ENCODE results near the gene SEC61G.

The SEC61G gene

DNA sequence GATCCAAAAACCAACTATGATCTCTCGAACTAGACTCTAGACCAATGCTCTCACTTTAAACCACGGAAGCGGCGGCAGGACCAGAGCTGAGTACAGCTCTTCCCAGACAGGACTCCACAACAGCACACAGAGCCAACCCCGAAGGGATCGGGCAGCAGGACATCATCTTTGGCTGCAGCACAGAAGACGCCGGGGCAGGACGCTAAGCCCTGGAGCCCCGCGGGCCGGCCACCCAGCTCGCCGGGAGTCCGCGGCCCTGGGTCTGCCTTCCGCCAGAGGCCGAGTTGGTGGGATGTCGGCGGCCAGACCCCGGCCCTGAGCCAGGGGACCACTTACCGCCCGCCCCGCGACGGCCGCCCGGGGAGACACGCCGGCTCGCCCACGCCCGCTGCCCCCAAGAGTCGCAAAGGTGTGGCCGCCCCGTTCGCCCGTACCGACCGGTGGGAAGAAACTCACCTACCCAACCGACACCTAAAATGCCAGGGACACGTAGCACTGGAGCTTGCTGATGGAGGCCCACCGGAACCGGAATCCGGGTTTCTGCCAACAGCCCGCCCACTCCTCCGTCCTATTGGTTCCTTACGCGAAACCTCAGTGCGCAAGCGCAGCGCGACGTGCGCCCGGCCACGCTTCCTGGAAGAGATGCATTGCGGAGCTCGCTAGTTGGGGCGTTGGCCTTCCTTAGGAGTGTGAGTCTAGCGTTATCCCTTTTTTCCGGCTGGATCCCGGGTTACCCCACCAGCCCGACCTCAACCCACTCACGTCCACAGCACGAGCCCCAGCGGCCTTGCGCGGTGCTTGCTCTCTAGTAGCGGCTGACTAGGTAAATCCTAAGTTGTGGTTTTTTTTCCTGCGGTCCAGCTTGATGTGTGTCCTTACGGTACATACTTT is at the start of gene SEC61G:
Gene SEC61G, minus strand, starts transcription at position 510 of the 891 bp plus-strand sequence. CDS start 1,623 bp downstream, outside the sequence.
- peak; percentile 98 for DNase-seq (ENCODE audit: low read depth)
- peak within 1 kb of the TSS; percentile 91 for H3K4me3 ChIP-seq (ENCODE audit: low read length)
- TF ChIP-seq, protein P1, sequence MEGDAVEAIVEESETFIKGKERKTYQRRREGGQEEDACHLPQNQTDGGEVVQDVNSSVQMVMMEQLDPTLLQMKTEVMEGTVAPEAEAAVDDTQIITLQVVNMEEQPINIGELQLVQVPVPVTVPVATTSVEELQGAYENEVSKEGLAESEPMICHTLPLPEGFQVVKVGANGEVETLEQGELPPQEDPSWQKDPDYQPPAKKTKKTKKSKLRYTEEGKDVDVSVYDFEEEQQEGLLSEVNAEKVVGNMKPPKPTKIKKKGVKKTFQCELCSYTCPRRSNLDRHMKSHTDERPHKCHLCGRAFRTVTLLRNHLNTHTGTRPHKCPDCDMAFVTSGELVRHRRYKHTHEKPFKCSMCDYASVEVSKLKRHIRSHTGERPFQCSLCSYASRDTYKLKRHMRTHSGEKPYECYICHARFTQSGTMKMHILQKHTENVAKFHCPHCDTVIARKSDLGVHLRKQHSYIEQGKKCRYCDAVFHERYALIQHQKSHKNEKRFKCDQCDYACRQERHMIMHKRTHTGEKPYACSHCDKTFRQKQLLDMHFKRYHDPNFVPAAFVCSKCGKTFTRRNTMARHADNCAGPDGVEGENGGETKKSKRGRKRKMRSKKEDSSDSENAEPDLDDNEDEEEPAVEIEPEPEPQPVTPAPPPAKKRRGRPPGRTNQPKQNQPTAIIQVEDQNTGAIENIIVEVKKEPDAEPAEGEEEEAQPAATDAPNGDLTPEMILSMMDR (conservative IDR thresholded peaks at IDR 0.05; ENCODE audit: low read length) = no peak

DNA sequence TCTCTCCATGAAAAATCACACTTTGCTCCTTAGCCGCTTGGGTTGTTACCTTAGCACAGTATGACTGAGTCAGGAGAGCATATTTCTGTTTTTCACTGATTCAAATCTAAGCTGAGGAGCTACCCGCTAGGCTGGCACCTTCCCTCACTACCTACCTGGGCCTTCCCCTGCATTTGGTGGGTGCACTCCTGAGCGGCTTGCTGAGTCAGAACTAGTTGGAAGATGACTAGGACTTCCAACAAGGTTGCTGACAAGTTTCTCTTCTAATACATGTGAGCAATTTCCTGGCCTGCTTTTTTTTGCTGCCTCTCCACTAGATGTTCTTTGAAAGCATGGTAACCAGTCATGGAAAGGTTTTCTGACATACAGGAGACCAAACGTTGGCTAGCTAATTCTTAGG is 43.8 kb upstream of the SEC61G start:
- no peak for DNase-seq (ENCODE audit: low read depth)
- no peak overlapping the region for H3K4me3 ChIP-seq (ENCODE audit: low read length)
- TF ChIP-seq, protein P1 (conservative IDR thresholded peaks at IDR 0.05; ENCODE audit: low read length) = no peak

DNA sequence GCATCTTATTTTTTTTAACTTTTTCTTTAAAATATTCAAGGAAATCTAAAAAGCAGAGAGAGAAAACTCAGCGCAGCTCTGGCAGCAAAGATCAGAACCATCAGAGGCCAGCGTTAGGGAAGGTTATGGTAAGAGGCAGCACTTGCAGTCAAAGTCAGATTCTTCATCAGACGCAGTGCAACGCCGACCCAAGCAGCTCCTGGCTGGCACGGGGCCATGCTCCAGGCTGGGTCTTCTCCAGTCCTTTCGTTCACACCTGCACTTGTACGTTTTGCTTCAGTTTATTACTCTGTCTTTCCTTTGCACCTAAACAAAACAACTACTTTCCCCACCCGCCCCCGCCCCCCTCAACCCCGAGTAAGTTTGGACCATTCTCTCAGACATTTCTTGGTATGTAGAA is 43.1 kb upstream of the SEC61G start:
- DNase-seq (ENCODE audit: low read depth) = no peak
- no peak overlapping the region for H3K4me3 ChIP-seq (ENCODE audit: low read length)
- TF ChIP-seq, protein P1 (conservative IDR thresholded peaks at IDR 0.05; ENCODE audit: low read length) = no peak

DNA sequence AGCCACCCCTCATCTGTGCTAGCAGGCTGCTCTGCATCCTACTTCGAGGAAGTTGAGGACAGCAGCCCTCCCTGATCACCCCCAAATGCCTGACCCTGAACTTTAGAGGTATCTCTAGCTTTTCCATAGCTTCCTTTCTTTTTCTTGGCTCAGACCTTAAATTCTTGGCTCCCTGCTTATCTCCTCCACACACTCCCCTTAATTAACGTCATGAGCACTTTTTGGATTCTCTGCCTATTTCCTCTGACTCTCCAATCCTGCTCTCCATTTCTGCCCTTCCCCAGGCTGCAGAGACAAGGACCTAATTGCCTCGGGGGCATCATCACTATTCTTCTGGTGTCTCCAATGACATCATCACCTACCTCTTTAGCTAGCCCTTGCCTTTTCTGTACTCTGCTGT is 40.8 kb upstream of the SEC61G start:
- H3K4me3 ChIP-seq (ENCODE audit: low read length) = no peak overlapping the region
- no peak for DNase-seq (ENCODE audit: low read depth)
- TF ChIP-seq, protein P1 (conservative IDR thresholded peaks at IDR 0.05; ENCODE audit: low read length) = no peak

DNA sequence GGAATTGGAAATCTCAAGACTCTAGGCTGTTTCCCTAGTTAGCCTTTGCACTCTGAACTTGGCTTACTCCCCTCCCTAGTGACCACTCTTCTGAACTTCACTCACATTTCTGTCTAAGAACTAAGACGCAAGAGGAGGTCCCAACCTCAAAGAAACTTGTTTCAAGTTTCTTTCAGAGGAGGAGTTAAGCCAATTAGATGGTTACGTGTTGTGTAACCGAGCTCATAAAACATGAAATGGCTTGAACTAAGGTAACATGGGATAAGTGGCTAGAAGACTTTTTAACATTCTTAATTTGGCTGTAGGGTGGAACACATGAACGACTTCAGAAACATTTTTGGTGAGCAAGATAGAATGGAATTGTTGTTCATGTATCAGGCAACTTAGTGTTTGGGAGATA is 39.5 kb upstream of the SEC61G start:
- DNase-seq (ENCODE audit: low read depth) = no peak
- TF ChIP-seq, protein P1 (conservative IDR thresholded peaks at IDR 0.05; ENCODE audit: low read length) = no peak
- no peak overlapping the region for H3K4me3 ChIP-seq (ENCODE audit: low read length)

DNA sequence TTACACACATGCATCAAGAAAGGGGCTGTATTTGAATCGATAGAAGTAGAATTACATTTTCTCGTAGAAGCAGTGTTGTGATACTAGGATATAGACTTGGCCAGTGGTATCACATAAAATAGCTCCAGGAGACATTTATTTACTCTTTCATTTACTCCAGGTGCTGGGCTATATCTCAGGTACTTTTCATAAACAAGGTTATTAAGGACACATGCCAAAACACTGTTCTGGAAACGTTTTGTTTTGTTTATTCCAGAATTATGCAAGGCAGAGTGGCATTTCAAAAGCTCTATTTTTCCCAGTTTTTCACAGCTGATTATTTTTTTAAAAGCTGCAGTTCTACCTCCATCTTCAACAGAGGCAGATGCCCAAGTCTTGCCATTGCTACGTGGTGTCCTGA is 37.8 kb upstream of the SEC61G start:
- no peak for DNase-seq (ENCODE audit: low read depth)
- H3K4me3 ChIP-seq (ENCODE audit: low read length) = no peak overlapping the region
- TF ChIP-seq, protein P1 (conservative IDR thresholded peaks at IDR 0.05; ENCODE audit: low read length) = no peak

DNA sequence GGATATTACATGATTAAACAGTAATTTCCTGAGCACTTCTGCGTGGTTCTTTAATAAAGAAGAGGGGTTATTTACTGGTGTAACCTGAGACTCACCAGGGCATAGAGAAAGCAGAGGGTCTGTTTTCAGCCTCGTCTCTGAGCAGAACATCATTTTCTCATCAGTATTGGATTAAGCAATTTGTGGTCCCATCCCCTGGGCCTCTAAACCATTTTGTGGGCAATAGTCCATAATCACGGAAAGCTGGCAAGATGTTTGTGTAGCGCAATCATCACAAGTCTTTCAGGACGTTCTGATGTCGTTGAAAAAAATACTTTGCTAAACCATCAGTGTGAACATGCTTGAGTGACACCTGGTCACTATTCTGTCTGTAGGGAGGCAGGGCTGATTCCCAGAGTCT is 37.1 kb upstream of the SEC61G start:
- peak; percentile 61 for DNase-seq (ENCODE audit: low read depth)
- TF ChIP-seq, protein P1 (conservative IDR thresholded peaks at IDR 0.05; ENCODE audit: low read length) = no peak
- no peak overlapping the region for H3K4me3 ChIP-seq (ENCODE audit: low read length)
